Myocyte (in vitro differentiated cells): ENCODE data around the gene SSRP1. TPM values are rescaled to one million over a fixed set of nuclear protein-coding genes. Genes with fewer than 3 reads are reported as not detected.

Experiments
- DNase-seq: peaks from one replicate; pipeline ENCODE4 v3.0.0-alpha.2; 2012; ENCODE audit warnings: low read depth
- total RNA-seq: library from RNA; depleted of rRNA; stranded (reverse); fragments of >200 nt; gene quantifications from 2 replicates; pipeline ENCODE4 v1.2.3, GENCODE V29; 2014

The SSRP1 gene
- total RNA-seq, 1 donor from 2014 or later, result 90.8 TPM

DNA sequence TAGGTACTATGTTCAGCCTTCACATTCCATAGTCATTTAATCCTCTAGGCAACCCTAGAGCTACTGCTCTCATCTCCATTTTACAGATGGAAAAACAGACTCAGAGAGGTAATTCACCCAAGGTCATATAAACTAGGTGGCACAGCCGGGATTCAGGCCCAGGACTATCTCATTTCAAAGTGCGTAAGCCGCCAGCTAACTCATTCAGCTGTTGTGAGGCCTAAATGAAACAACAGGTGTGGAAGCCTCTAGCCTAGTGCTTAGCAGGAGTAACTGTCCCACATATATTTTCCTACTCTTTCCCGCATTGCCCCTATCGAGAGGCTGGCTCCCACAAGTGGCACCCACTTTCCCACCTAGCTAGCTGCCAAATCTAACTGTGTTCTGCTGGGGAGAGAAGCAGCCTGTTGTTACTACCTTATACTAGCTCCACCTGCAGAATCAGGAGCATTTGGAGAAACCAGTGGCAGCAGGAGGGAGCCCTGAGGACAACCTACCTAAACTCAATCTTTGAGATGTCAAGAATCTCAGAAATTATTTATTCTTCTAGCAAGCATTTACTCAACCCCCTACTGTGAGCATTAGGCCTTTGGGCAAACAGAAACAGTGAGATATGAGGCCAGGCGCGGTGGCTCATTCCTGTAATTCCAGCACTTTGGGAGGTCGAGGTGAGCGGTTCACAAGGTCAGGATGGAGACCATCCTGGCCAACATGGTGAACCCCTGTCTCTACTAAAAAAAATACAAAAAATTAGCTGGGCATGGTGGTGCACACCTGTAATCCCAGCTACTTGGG, 24.4 kb upstream of the SSRP1 start:
- peak; percentile 85 for DNase-seq

DNA sequence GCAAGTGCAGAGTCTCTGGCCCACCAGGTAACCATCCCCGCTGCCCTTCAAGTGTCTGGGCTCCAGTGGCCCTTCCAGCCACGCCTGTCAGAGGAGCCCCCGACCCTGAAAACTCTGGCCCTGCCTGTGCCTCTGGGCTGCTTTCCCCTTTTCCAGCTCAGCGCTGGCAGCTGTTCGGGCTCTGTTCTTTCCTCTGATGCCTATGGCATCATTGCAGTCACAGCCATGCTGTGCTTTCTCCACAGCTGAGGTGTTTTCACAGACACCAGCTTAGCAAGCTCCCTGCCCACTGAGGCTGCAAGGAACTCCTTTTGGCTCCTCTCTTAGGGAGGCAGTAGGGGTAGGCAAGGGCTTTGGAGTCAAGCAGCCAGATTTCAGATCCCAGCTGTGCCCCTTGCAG, 23.7 kb upstream of the SSRP1 start:
- DNase-seq, result no peak

DNA sequence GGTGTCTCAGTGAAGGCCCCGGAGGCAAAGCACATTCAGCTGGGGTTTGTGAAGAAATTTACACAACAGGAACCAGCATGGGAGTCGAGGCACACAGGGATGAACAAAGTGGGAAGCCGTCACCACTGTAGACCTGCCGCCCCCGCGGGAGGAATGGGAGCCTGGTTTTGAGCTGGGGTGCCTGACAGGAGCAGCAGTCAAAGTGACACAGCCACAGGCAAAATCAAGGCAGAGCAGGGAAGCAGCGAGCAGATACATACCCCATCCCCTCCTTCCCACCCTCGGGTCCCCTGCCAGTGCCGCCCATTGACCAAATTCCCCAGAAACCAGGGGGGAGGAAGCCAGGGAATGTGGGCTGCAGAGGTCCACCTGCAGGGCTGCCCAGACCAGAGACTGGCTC, 23.3 kb upstream of the SSRP1 start:
- no peak for DNase-seq

DNA sequence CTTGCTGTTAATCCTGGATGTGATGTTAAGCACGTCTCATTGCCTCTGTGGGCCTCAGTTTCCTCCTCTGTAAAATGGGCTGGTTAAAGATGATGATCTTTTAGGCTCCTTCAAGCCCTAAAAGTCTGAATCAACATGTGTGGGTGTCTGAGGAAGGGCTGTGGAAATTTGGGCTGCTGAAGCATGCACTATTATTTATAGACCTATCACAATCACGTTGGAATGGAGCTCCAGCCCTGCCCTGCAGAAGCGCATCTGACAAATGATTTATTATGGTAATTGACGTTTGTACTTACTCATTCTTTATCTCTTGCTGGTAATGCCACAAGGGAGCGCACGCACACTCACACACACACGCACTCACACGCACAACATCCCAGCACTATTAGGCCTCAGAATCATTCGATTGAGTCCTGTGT, 22.9 kb upstream of the SSRP1 start:
- DNase-seq, result peak; percentile 68

DNA sequence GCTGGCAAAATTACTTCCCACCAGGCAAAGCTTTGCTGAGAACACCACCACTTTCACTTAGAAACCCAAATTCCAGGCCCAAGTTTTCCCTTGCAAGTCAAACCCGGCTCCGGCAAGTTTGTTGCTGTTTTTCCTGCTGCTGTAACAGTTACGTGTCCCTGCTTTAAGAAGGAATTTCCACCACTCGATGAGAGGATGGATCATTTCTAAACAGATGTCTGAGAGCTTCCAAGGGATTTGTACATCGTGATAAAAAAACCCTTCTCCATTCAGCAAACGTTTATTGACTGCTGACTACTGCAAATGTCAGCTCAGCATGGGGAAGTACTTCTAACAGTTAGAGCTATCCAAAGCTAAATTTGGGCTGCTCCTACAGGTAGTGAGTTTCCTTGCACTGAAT, 22.2 kb upstream of the SSRP1 start:
- no peak for DNase-seq

DNA sequence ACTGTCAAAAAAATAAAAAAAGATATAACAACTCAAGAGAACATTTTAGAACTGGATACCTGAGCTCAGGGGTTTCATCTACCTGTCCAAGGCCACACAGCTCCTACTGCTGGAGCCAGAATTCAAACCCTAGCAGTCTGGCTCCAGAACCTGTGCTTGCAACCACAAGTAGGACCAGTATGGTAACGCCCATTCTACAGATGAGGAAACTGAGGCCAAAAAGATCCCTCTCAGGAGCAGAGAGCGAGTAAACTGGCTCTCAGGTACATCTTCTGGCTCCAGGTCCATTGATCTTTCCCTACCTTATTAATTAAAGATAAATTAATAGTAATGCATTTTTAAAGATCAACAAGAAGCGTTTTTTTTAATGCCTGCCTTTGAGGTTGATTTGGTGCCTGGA, 21.6 kb upstream of the SSRP1 start:
- DNase-seq, result no peak

DNA sequence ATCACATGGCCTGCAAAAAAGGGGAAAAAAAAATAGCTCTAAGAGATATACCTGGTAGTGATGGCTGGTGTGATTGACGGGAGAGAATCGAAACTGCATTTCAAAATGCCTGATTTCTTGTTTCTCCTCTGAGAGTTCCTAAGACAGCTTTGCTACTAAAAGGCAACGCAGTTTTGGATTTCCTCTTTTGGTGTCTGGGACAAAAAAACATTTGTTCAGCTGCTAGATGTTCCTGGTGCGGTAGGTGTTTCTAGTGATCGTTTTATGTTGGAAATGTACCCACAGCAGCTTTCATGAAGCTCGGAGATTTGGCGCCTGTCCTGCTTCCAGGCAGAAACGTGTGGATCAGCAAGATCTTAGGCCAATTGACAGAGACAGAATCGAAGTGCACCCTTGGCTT, 20.6 kb upstream of the SSRP1 start:
- no peak for DNase-seq

DNA sequence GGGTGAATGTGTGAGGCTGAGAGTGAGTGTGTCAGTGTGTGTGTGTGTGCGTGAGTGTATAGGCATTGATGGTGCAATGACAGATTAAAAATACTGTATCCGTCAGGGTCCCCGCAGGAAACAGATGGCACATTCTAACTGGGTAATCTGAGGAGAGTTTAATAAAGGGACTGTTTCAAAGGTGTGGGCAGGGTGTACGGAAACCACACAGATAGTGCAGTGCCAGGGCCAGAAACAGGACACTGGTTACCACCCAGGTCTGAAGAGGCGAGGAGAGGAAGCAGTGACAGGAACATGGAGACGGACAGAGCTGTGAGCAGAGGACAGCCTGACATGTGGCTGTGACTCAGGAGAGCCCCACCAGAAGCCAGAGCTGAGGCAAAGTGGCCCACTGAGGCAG, 19.0 kb upstream of the SSRP1 start:
- DNase-seq, result no peak

DNA sequence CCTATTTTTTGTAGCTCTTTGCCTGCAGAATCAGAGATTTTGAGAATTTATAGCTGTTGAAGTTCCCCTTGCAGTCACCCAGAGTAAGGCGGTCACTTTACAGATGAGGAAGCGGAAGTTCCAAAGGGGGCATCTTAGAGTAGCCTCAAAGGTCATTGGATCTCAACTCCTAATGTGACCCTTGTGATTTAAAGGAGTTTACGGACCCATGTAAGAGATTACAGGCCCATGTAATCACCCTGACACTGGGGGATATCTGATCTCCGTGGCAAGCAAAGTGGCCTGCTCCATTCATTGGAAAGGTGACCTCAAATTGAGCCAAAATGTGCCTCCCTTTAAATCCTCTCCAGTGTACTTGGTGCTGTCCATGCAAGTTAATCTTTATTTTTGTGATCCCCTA, 18.2 kb upstream of the SSRP1 start:
- DNase-seq, result no peak

DNA sequence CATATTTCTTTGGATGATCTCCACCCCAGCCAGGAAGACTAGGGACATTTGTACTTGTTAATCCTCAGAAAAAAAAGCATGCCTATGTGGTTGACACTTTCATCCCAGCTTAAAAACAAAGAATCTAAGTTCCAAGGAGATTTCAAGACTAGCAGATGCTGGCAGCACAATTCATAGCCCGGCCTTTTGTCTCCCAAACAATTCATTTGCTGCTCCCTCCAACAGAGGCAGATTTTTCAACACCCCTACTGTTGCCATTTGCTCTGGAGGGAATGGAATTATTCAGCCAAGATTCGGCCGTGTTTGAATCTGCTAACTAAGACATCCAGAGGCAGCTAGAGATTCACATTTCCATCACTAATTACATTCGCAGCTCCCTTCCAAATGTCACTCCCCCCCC, 17.8 kb upstream of the SSRP1 start:
- DNase-seq, result no peak

DNA sequence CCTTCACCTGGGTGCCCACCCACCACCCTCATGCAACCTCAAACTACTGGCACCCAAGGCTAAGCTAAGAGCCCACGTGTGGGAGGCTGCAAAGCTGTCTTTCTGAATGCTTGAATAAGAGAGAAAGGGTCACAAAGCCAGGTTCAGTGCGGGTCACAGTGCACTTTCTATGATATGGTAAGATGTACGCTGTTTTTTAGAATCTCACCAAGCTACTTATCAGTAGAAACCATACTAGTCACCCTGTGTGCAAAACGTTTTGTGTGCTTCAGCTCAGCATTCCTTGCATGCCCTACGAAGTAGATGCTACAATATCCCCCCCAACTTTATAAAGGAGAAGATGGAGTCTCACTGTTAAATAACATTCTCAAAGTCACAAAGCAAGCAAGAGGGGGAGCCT, 17.3 kb upstream of the SSRP1 start:
- DNase-seq, result no peak

DNA sequence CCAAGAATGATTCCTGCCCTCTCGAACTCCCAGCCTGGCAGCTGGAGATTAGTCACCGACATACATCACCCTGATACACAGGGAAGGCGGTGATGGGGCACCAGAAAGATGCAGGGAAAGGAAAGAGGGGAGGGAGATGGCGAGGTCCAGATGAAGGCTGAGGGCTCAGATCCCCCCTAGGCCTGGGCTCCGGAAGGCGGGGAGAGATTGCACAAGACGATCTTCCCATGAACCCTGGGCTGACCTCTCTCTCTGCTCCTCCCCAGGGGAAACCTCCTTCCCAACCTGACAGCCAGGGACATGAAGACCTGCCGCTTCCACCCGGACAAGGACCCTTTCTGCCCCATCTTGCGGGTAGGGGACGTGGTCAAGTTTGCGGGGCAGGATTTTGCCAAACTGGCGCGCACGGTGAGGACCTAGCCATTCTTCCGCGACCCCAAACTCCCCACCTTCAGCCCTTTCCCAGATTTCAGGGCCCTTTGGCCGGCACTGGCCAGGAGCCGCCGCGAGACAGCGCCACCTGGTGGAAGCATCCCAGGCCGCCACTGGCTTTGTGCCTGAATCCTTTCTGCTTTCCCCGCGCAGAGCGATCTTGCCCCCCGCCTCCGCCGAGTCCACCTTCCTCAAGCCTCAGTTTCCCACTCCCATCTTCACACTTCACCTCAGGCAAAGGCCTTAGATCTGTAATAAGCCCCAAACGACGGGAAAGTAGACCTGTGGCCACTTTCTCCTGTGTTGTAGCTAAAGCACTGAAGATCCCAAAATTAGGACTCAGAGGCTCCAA, 14.0 kb upstream of the SSRP1 start:
- DNase-seq, result peak; percentile 39

DNA sequence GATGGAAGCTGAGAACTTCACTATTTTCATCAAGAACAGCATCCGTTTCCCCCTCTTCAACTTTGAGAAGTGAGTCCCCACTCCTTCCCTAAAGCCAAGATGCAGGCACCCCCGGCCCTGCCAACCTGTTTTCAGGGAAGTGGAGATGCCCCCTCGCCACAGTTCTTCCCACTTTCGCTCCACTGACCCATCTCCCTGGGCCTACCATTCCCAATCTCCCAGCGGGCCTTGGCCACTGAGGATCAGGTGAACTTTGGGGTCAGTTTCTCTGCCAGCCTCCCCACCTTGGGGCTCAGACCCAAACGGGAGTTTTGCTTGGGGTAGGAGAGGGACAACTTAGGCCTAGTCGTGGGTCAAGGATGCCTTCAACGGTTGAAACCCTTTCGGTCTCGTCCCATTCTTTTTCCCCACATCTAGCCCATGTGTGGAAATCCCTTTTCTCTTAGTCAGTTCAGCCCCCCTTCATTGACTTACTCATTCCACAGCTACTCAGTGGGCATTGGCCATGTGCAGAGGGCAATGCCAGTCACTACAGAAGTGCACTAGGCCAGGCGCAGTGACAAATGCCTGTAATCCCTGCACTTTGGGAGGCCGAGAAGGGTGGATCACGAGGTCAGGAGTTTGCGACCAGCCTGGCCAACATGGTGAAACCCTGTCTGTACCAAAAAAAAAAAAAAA, 13.1 kb upstream of the SSRP1 start:
- DNase-seq, result no peak

DNA sequence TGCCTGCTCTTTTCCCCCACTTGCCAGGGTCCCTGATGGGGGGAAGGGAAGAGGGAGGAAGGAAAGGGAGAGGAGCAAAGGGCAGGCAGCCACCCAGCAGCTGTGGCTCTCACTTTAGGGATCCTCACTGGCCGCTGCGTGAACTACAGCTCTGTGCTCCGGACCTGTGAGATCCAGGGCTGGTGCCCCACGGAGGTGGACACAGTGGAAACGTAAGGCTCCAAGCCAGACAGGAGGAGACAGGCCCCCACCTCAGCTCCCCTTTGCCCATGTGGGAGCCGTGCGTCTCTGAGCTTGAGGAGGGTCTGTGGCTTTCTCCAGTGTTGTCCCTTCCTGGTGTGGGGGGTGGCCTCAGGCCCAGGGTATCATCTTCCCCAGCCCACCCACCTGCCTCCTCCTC, 12.4 kb upstream of the SSRP1 start:
- no peak for DNase-seq

DNA sequence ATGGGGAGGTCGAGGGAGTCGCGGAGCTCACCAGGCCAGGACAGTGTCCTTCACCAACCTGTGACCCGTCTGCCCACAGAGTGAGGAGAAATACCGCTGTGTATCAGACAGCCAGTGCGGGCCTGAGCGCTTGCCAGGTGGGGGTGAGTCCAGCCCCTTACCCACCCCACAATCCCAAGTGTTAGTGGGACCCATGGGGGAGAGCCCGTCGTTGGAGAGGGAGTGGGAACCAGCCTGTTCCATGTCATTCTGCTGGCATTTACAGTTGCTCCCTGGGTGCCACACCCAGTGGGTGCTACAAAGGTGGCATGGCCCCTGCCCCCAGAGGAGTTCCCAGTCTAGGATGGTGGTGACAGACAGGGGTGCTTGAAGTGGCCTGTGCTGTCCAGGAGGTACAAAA, 11.6 kb upstream of the SSRP1 start:
- no peak for DNase-seq

DNA sequence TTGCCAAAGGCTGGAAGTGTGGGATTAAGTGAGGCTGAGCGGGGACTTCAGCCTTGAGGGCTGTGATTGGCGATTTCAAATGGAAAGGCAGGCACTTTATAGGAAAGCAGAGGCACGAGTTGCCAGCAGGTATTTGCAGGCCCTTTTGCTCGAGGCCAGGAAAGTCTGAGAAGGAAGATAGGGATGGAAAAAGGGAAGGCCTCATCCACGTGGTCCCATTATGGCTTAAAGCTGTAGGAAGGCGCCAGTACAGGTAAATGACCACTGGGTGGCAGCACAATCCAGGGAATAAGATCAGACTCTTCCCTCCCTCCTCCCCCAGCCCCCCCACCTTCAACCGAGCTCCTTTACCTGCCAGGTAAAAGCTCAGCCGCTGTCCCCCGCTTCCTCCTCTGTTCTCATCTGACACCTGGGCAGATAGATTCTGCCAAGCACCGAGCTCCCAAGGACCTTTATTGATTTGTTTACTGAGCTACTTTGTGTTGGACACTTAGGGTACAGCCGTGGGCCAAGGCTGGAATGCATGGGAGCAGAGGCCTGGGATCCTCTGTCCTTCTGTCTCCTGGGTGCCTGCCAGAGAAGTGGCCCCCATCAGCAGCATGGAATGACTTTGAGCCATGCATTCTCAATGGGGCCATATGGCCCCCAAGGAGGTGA, 10.0 kb upstream of the SSRP1 start:
- DNase-seq, result peak; percentile 71

DNA sequence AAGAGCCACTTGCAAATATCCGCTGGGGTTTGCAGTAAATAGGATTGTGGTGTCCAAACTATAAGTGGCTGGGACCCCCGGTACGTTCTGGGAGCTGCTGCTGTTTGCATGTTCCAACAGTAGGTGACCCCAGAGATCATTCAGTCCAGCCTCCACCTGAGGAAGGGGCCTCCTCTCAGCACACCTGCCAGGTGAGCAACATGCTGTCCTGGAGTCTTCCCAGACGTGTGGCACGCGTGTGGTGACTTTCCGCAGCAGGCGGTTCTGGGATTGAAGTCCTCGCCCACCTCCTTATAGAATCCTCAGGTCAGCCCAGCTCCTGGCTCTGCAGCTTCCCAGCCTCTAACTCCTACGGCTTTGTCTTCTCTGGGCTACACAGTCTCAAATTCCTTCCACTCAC, 9.1 kb upstream of the SSRP1 start:
- no peak for DNase-seq

DNA sequence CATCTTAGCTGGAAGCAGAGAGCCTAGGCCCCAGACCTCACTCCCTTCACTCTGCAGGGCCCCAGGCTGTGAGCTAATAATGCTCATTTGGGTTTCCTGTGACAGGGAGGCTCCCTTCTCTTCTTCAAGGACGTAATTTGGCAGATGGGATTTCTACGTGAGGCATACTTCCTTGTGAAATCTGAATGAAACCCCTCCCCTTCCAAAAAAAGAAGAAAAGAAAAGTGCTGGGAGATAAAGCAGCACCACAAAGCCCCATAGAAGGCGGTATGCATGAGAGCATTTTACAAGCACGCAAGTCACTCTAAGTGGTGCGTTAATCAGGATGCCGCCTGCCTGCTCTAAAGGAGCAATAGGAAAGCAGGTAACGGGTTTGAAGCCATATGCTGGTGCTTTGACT, 8.1 kb upstream of the SSRP1 start:
- no peak for DNase-seq

DNA sequence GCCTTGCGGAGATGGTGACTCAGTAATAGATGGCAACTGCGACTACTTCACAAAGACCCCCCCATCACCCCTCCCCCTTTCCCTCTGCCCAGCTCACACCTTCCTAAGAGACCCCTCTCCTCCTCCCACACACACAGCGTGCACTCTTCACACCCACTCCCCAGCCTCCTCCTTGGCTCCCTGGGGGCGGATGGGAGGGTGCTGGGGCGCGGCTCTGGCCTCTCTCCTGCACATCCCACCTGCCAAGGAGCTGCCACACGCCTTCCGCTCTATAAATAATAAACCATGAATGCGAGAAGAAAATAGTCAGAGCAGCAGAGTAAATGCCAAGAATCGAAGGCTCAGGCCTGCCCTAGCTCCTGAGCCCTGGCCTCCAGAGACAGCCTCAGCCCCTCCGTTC, 7.0 kb upstream of the SSRP1 start:
- no peak for DNase-seq

DNA sequence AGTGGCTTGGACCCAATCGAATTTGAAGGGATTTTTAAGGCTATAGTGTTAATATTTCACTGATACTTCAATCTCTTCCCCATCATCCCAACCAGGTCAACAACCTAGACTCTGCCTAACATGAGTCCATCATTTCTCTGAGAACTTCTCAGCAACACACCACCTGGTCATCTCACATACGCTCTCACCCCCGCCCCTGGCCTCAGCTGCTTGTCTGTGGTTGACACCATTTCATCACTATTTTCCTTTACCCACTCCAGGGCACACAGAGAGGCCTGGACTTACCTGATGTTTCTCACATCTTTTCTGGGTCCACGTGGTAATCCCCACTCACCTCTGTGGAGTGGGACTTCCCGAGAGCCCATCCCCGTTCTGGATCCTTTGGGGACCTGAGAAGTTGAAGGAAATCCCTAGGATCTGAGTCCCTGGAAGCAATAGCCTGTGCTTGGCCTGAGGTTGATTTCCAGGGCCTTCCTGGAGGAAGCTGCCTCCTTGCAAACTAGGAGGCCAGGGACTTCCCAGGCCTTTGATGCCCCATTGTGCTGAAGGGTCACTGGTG, 5.6 kb upstream of the SSRP1 start:
- peak; percentile 32 for DNase-seq

DNA sequence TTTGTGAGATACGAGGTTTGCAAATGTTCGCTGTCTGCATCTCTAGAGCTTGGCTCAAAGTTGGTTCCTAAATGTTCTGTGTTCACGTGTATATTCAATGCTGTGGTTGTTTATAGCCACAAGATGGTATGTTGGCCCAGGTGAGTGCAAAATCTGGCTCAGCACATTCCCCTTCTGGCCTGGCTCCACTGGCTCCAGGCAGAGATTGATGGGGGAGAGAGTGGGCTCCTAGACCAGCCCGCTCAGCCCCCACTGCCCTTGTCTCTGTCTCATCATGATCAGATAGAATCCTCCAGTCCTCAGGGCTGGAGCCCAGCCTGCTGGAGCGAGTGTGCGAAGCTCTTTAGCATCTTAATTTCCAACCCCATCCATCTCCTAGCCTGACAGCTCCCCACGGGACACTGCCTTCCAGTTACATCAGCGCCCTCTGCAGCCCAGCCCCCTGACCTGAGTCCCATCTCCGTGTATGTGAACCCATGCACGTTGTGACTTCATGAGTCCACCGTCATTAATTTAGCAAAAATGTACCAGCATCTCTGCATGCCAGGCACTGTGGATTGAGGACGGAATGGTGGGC, 4.4 kb upstream of the SSRP1 start:
- DNase-seq, result peak; percentile 35
